ENCODE results near the gene SCNN1A.

SCNN1A gene

GRCh38 chr12:6394398-6394797 is 19.0 kb upstream of the SCNN1A start:
- Histone ChIP-seq H3F3A (ENCODE audit: insufficient read depth, low read length) (no peaks in the 10 kb centered on the region), H3K27ac (ENCODE audit: low read depth, low read length, poor library complexity, severe bottlenecking) (no peak overlapping the region), H3K4me2 (ENCODE audit: low read length) (no peak overlapping the region), H3K36me3 (ENCODE audit: insufficient read depth, low read length) (no peaks in the 10 kb centered on the region), H3K9ac (ENCODE audit: low read length) (no peak overlapping the region), H3K4me3 (ENCODE audit: low read depth, low read length, poor library complexity, severe bottlenecking) (no peak overlapping the region), H3K4me1 (ENCODE audit: insufficient read depth, low read length, severe bottlenecking) (no peaks in the 10 kb centered on the region), H2AFZ (ENCODE audit: low read length) (no peak overlapping the region), H4K20me1 (ENCODE audit: insufficient read depth, low read length) (no peaks in the 10 kb centered on the region), H3K9me3 (ENCODE audit: low read length) (no peaks in the 10 kb centered on the region), H3K9me2 (ENCODE audit: low read depth, low read length) (no peaks in the 10 kb centered on the region), H3K27me3 (ENCODE audit: insufficient read depth, low read length) (peaks cover 3% of the 10 kb centered on the region), H3K79me2 (ENCODE audit: insufficient read depth, low read length) (no peaks in the 10 kb centered on the region)
- no peak for TF ChIP-seq EZH2 (IDR thresholded peaks at IDR 0.05; ENCODE audit: borderline replicate concordance, low read length)

- H2AFZ ChIP-seq (ENCODE audit: low read length), result no peak overlapping the region
- no peaks in the 10 kb centered on the region for H3K9me3 ChIP-seq (ENCODE audit: low read length)
- peaks cover 3% of the 10 kb centered on the region for H3K27me3 ChIP-seq (ENCODE audit: insufficient read depth, low read length)
- H3K4me1 ChIP-seq (ENCODE audit: insufficient read depth, low read length, severe bottlenecking), result no peaks in the 10 kb centered on the region
- no peak overlapping the region for H3K27ac ChIP-seq (ENCODE audit: low read depth, low read length, poor library complexity, severe bottlenecking)
- H3K4me3 ChIP-seq (ENCODE audit: low read depth, low read length, poor library complexity, severe bottlenecking), result no peak overlapping the region
- no peaks in the 10 kb centered on the region for H3K36me3 ChIP-seq (ENCODE audit: insufficient read depth, low read length)
- no peaks in the 10 kb centered on the region for H3K79me2 ChIP-seq (ENCODE audit: insufficient read depth, low read length)
- TF ChIP-seq EZH2 (IDR thresholded peaks at IDR 0.05; ENCODE audit: borderline replicate concordance, low read length) (no peak), CTCF (IDR thresholded peaks at IDR 0.05; ENCODE audit: low read length) (no peak)
- no peaks in the 10 kb centered on the region for H3K9me2 ChIP-seq (ENCODE audit: low read depth, low read length)
- H3K4me2 ChIP-seq (ENCODE audit: low read length), result no peak overlapping the region
- no peak overlapping the region for H3K9ac ChIP-seq (ENCODE audit: low read length)
- no peaks in the 10 kb centered on the region for H3F3A ChIP-seq (ENCODE audit: insufficient read depth, low read length)
- H4K20me1 ChIP-seq (ENCODE audit: insufficient read depth, low read length), result no peaks in the 10 kb centered on the region
Observed at GRCh38 chr12:6393109-6393508, 17.7 kb upstream of the SCNN1A start.

- H3K36me3 ChIP-seq (ENCODE audit: insufficient read depth, low read length), result no peaks in the 10 kb centered on the region
- H3K4me3 ChIP-seq (ENCODE audit: low read depth, low read length, poor library complexity, severe bottlenecking), result no peak overlapping the region
- H3K4me2 ChIP-seq (ENCODE audit: low read length), result no peak overlapping the region
Observed at GRCh38 chr12:6392504-6392903, 17.1 kb upstream of the SCNN1A start.

More at GRCh38 chr12:6392504-6392903, 17.1 kb upstream of the SCNN1A start:
- Histone ChIP-seq H3K9me3 (ENCODE audit: low read length) (no peaks in the 10 kb centered on the region), H2AFZ (ENCODE audit: low read length) (no peak overlapping the region), H3K79me2 (ENCODE audit: insufficient read depth, low read length) (no peaks in the 10 kb centered on the region), H3K27me3 (ENCODE audit: insufficient read depth, low read length) (peaks cover 3% of the 10 kb centered on the region), H3K4me1 (ENCODE audit: insufficient read depth, low read length, severe bottlenecking) (no peaks in the 10 kb centered on the region), H4K20me1 (ENCODE audit: insufficient read depth, low read length) (no peaks in the 10 kb centered on the region), H3K9me2 (ENCODE audit: low read depth, low read length) (no peaks in the 10 kb centered on the region), H3K9ac (ENCODE audit: low read length) (no peak overlapping the region), H3F3A (ENCODE audit: insufficient read depth, low read length) (no peaks in the 10 kb centered on the region), H3K27ac (ENCODE audit: low read depth, low read length, poor library complexity, severe bottlenecking) (no peak overlapping the region)
- TF ChIP-seq EZH2 (IDR thresholded peaks at IDR 0.05; ENCODE audit: borderline replicate concordance, low read length), result no peak
- TF ChIP-seq CTCF (IDR thresholded peaks at IDR 0.05; ENCODE audit: low read length), result no peak

All from OCI-LY1 (cell line).